Heart left ventricle (tissue), 16 donors: ENCODE data around the gene DEXI. TPM values are rescaled to one million over a fixed set of nuclear protein-coding genes. Genes with fewer than 3 reads are reported as not detected.

Experiments used
- ATAC-seq, 4 donors: fragments of 200-7000 bp; cut with Tn5 transposase; one replicate each; pipeline ENCODE4 v1.9.1; 2020 to 2022; ENCODE audit warnings: moderate library complexity in 4 of 4, mild to moderate bottlenecking in 3 of 4, moderate number of reproducible peaks in 1 of 4
- DNase-seq, 5 donors: peaks; one replicate each; pipeline ENCODE4 v3.0.0-alpha.2; 2020
- H3K27ac ChIP-seq, 12 donors: fragments of 200-600 bp; sonication (generic) in 4 of 12; one replicate each; pipeline versions ENCODE4 v1.5.0 to v1.8.0; 2016 to 2022; ENCODE audit warnings: mild to moderate bottlenecking in 2 of 12
- H3K27me3 ChIP-seq, 9 donors: fragments of 200-600 bp; sonication (generic) in 2 of 9; one replicate each; pipeline versions ENCODE4 v1.5.1 to v1.8.0; 2016 to 2022; ENCODE audit warnings: mild to moderate bottlenecking in 3 of 9
- H3K36me3 ChIP-seq, 9 donors: fragments of 200-600 bp; sonication (generic) in 2 of 9; one replicate each; pipeline versions ENCODE4 v1.5.0 to v1.8.0; 2018 to 2022; ENCODE audit warnings: mild to moderate bottlenecking in 2 of 9
- H3K4me1 ChIP-seq, 12 donors: fragments of 200-600 bp; sonication (generic) in 4 of 12; one replicate each; pipeline versions ENCODE4 v1.5.0 to v1.8.0; 2016 to 2022; ENCODE audit warnings: mild to moderate bottlenecking in 3 of 12
- H3K4me3 ChIP-seq, 12 donors: fragments of 200-600 bp; sonication (generic) in 4 of 12; one replicate each; pipeline versions ENCODE4 v1.5.0 to v1.8.0; 2017 to 2022; ENCODE audit warnings: mild to moderate bottlenecking in 9 of 12, moderate library complexity in 4 of 12
- H3K9me3 ChIP-seq, 12 donors: fragments of 200-600 bp; sonication (generic) in 4 of 12; one replicate each; pipeline versions ENCODE4 v1.5.0 to v1.8.0; 2016 to 2022; ENCODE audit warnings: mild to moderate bottlenecking in 1 of 12
- POLR2A ChIP-seq, 2 donors: fragments of 450-650 bp; IDR thresholded peaks; one replicate each; pipeline ENCODE4 v1.6.1; 2017; ENCODE audit warnings: antibody characterized with exemption in 2 of 2, mild to moderate bottlenecking in 2 of 2, moderate library complexity in 2 of 2
- WGBS, 4 donors: extraction: QIAGEN DNeasy Blood & Tissue Kit in 2 of 4; methylation state at CpG; one replicate each; pipeline versions ENCODE4 v1.1.5 to v1.1.7; 2013 to 2018; 5-methylcytosine and 5-hydroxymethylcytosine counted together
- intact Hi-C, 10 donors: fragments of 100-400 bp; cut with DNase I; formaldehyde crosslinking; loops; one replicate each; pipeline versions ENCODE4 v1.11.1 to v1.14.2; 2022
- polyA plus RNA-seq, 2 donors: library from polyadenylated mRNA; stranded (reverse); fragments of 200-250 nt; gene quantifications; one replicate each; pipeline ENCODE4 v1.2.3, GENCODE V29; 2013
- total RNA-seq, 9 donors: library from RNA; depleted of rRNA in 2 of 9; stranded (reverse); fragments of >200 nt in 2 of 9; fragmentation: NEBNext Ultra II Directional in 3 of 9; extraction: Animal tissue kit (Norgen Biotek cat#: 25700) in 3 of 9; gene quantifications; one replicate each; pipeline versions ENCODE4 v1.1.0 to v1.2.4, GENCODE V29; 2016 to 2023
- TF ChIP-seq, protein P1 (sequence below), 12 donors: fragments of 200-600 bp; sonication (generic) in 4 of 12; IDR thresholded peaks; one replicate each; pipeline versions ENCODE4 v1.5.0 to v1.8.0; 2018 to 2022; ENCODE audit warnings: antibody characterized with exemption in 12 of 12, mild to moderate bottlenecking in 5 of 12
- donor health status: ischemic (EF 13 %, LVEDD 7.1; RV severe dilation, severe dysfunction).
- donor health status: healthy with polysubstance abuse.
- donor health status: DM: no; HTN: yes; CAD: no.
- donor health status: DM: no; HTN: no; CAD: no.
- donor health status: ischemic (EF 25% LVEDD 6.9; RV normal size, moderate dysfunction).
- donor health status: ischemic (EF 25% LVEDD 5.7; RV mildly dilated, moderate dysfunction).
- donor health status: healthy.
- donor health status: DM: yes; HTN: yes; CAD: no.
- donor health status: ischemic (EF 35%, LVEDD 5.7; RV mildly dilated, moderate dysfunction).
- donor health status: nonischemic (EF 11% LVEDD 7.7; RV severe dilation, severe dysfunction).
- donor health status: DM: yes; HTN: yes; CAD: no.
- donor health status: PGD.
- donor health status: ischemic (EF 29% LVEDD 5.4; RV normal size, mild dysfunction).
- donor health status: nonischemic (EF 23%, LVEDD 6.1; RV moderate dilation, normal function).

The DEXI gene
- total and polyA plus RNA-seq, 11 donors, result 57.2 to 141 (median 90.8) TPM

DNA sequence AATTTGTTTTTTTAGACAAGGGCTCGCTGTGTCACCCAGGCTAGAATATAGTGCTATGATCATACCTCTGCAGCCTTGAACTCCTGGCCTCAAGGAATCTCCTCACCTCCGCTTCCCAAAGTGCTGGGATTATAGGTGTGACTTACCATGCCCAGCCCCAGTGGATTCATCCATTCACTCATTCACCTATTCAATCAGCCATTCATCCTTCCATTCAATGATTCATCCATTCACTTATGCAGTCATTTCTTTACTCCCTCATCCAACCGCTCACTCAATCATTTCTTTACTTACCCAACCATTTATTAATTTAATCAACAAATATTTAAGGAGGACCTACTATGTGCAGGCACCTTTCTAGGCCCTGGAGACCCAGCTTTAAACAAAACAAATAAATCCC lies 25.7 kb downstream of the DEXI start:
- ATAC-seq, result no peak
- 65% methylated on average over 3 of the region's 3 CpGs for WGBS, 4 donors
- intact Hi-C loops, result loop anchor here (5.0 to 10.0 kb wide), 13 partner anchors 82 to 602 kb away; partner anchors contain the start of gene NUBP1 (in 1 of the 10)
- Histone ChIP-seq H3K36me3 (peaks cover 0 to 100% (median 7%) of the 10 kb centered on the region in 9 donors), H3K9me3 (no peaks in the 10 kb centered on the region), H3K27ac (no peak overlapping the region), H3K4me1 (peaks cover 5 to 43% (median 19%) of the 10 kb centered on the region in 12 donors), H3K4me3 (no peak overlapping the region), H3K27me3 (no peaks in the 10 kb centered on the region)
- no peak for DNase-seq
- TF ChIP-seq, protein P1, sequence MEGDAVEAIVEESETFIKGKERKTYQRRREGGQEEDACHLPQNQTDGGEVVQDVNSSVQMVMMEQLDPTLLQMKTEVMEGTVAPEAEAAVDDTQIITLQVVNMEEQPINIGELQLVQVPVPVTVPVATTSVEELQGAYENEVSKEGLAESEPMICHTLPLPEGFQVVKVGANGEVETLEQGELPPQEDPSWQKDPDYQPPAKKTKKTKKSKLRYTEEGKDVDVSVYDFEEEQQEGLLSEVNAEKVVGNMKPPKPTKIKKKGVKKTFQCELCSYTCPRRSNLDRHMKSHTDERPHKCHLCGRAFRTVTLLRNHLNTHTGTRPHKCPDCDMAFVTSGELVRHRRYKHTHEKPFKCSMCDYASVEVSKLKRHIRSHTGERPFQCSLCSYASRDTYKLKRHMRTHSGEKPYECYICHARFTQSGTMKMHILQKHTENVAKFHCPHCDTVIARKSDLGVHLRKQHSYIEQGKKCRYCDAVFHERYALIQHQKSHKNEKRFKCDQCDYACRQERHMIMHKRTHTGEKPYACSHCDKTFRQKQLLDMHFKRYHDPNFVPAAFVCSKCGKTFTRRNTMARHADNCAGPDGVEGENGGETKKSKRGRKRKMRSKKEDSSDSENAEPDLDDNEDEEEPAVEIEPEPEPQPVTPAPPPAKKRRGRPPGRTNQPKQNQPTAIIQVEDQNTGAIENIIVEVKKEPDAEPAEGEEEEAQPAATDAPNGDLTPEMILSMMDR (IDR thresholded peaks at IDR 0.05), result no peak
- TF ChIP-seq POLR2A (IDR thresholded peaks at IDR 0.05), result no peak

DNA sequence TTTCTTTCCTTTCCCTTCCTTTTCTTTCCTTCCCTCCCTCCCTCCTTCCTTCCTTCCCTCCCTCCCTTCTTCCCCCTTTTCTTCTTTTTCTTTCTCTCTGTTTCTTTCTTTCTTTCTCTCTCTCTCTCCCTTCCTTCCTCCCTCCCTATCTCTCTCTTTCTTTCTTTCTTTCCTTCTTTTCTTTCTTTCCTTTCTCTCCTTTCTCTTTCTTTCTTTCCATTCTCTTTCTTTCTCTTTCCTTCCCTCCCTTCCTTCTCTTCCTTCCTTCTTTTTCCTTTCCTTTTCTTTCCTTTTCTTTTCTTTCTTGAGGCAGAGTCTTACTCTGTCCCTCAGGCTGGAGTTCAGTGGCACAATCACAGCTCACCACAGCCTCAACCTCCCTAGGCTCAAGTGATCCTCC lies 31.0 kb downstream of the DEXI start:
- TF ChIP-seq POLR2A (IDR thresholded peaks at IDR 0.05), result no peak
- TF ChIP-seq, protein P1 (IDR thresholded peaks at IDR 0.05), result no peak
- Histone ChIP-seq H3K9me3 (no peaks in the 10 kb centered on the region), H3K4me3 (no peak overlapping the region), H3K27me3 (no peaks in the 10 kb centered on the region), H3K27ac (no peak overlapping the region), H3K4me1 (peaks cover 0 to 11% (median 0%) of the 10 kb centered on the region in 12 donors), H3K36me3 (peaks cover 0 to 99% (median 6%) of the 10 kb centered on the region in 9 donors)
- ATAC-seq, result no peak
- intact Hi-C loops, result loop anchor here in 7 of 10 donors (5.0 to 10.0 kb wide), 6 partner anchors 76 to 596 kb away; no protein-coding TSS in a partner anchor
- DNase-seq, result no peak

DNA sequence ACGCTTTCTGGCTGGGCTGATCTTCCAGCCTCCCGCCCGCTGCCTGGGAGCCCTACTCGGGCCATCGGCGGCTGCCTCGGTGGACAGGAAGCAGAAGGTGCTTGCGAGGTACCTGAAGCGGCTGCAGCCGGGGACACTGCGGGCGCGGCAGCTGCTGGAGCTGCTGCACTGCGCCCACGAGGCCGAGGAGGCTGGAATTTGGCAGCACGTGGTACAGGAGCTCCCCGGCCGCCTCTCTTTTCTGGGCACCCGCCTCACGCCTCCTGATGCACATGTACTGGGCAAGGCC lies 34.6 kb downstream of the DEXI start:
- DNase-seq (no peak), ATAC-seq (peak in 1 of 4 donors; percentile 10)
- H3K9me3 ChIP-seq, result peaks cover 0 to 7% (median 0%) of the 10 kb centered on the region in 12 donors
- TF ChIP-seq POLR2A (IDR thresholded peaks at IDR 0.05), result no peak
- TF ChIP-seq, protein P1 (IDR thresholded peaks at IDR 0.05), result no peak
- peaks cover 0 to 99% (median 9%) of the 10 kb centered on the region in 9 donors for H3K36me3 ChIP-seq
- intact Hi-C loops, result no loop called here
- peak overlapping the region in 2 of 12 donors; percentile 4 to 9 for H3K27ac ChIP-seq
- no peaks in the 10 kb centered on the region for H3K27me3 ChIP-seq
- no peak overlapping the region for H3K4me3 ChIP-seq
- peaks cover 0 to 8% (median 0%) of the 10 kb centered on the region in 12 donors for H3K4me1 ChIP-seq
- WGBS, 4 donors, result 88 to 93% (median 91%) methylated on average over 8 to 21 of the region's 21 CpGs

DNA sequence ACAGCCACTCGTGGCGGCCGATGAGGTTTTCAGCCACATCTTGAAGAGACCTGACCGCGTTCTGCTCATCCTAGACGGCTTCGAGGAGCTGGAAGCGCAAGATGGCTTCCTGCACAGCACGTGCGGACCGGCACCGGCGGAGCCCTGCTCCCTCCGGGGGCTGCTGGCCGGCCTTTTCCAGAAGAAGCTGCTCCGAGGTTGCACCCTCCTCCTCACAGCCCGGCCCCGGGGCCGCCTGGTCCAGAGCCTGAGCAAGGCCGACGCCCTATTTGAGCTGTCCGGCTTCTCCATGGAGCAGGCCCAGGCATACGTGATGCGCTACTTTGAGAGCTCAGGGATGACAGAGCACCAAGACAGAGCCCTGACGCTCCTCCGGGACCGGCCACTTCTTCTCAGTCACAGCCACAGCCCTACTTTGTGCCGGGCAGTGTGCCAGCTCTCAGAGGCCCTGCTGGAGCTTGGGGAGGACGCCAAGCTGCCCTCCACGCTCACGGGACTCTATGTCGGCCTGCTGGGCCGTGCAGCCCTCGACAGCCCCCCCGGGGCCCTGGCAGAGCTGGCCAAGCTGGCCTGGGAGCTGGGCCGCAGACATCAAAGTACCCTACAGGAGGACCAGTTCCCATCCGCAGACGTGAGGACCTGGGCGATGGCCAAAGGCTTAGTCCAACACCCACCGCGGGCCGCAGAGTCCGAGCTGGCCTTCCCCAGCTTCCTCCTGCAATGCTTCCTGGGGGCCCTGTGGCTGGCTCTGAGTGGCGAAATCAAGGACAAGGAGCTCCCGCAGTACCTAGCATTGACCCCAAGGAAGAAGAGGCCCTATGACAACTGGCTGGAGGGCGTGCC lies 35.1 kb downstream of the DEXI start:
- intact Hi-C loops, result no loop called here

More for the DNA sequence above, 35.1 kb downstream of the DEXI start:
- Histone ChIP-seq H3K4me3 (no peak overlapping the region), H3K27ac (peak overlapping the region in 2 of 12 donors; percentile 4 to 9), H3K36me3 (peaks cover 0 to 99% (median 12%) of the 10 kb centered on the region in 9 donors), H3K9me3 (peaks cover 0 to 10% (median 0%) of the 10 kb centered on the region in 12 donors), H3K4me1 (peaks cover 0 to 8% (median 0%) of the 10 kb centered on the region in 12 donors), H3K27me3 (no peaks in the 10 kb centered on the region)
- TF ChIP-seq, protein P1 (IDR thresholded peaks at IDR 0.05), result no peak
- TF ChIP-seq POLR2A (IDR thresholded peaks at IDR 0.05), result no peak
- DNase-seq (peak in 4 of 5 donors; percentile 46 to 80 (median 74)), ATAC-seq (peak; percentile 48 to 83 (median 79))
- 68 to 75% (median 70%) methylated on average over 31 to 46 of the region's 46 CpGs for WGBS, 4 donors
